Endodermal cell (in vitro differentiated cells): ENCODE measurements around the gene CEBPZOS. TPM values are rescaled to one million over a fixed set of nuclear protein-coding genes. Genes with fewer than 3 reads are reported as not detected.
"Not testable (repeated sequence)": the region's sequence is repeated elsewhere in the genome, so short reads cannot be mapped to it uniquely, and the experiment has no call there.

Experiments
- DNase-seq: peaks from one replicate; pipeline ENCODE4 v3.0.0-alpha.2; 2017
- H3K27ac ChIP-seq: 2 replicates; pipeline ENCODE4 v1.5.1; 2013; ENCODE audit warnings: mild to moderate bottlenecking, low read depth, low read length, moderate library complexity
- H3K27me3 ChIP-seq: 2 replicates; pipeline ENCODE4 v1.6.1; 2013; ENCODE audit warnings: mild to moderate bottlenecking, low read length, moderate library complexity; ENCODE audit not compliant: insufficient read depth, control insufficient read depth, poor library complexity, severe bottlenecking
- H3K36me3 ChIP-seq: 2 replicates; pipeline ENCODE4 v1.7.0; 2013; ENCODE audit warnings: mild to moderate bottlenecking, low read length, moderate library complexity; ENCODE audit not compliant: control insufficient read depth, insufficient read depth
- H3K4me1 ChIP-seq: one replicate; pipeline ENCODE4 v1.7.0; 2013; ENCODE audit warnings: low read length; ENCODE audit not compliant: control insufficient read depth, insufficient read depth
- H3K4me3 ChIP-seq: 2 replicates; pipeline ENCODE4 v1.5.1; 2013; ENCODE audit warnings: mild to moderate bottlenecking, low read length, moderate library complexity
- H3K9ac ChIP-seq: 2 replicates; pipeline ENCODE4 v1.6.1; 2013; ENCODE audit warnings: mild to moderate bottlenecking, low read length, moderate library complexity; ENCODE audit not compliant: poor library complexity, severe bottlenecking; ENCODE audit errors: extremely low read depth
- H3K9me3 ChIP-seq: 2 replicates; pipeline ENCODE4 v1.6.1; 2013; ENCODE audit warnings: mild to moderate bottlenecking, low read length, moderate library complexity; ENCODE audit not compliant: control insufficient read depth
- H3K27ac Mint-ChIP-seq: 2 replicates; pipeline ENCODE4 v1.8.0; 2020; ENCODE audit warnings: mixed read lengths
- H3K27me3 Mint-ChIP-seq: 2 replicates; pipeline ENCODE4 v1.8.0; 2021; ENCODE audit warnings: mild to moderate bottlenecking, mixed read lengths; ENCODE audit not compliant: insufficient read depth
- H3K36me3 Mint-ChIP-seq: 2 replicates; pipeline ENCODE4 v1.8.0; 2020; ENCODE audit warnings: low read depth, mixed read lengths
- H3K4me1 Mint-ChIP-seq: 2 replicates; pipeline ENCODE4 v1.8.0; 2020; ENCODE audit warnings: mixed read lengths
- H3K4me3 Mint-ChIP-seq: 2 replicates; pipeline ENCODE4 v1.8.0; 2020; ENCODE audit warnings: mild to moderate bottlenecking, moderate library complexity, mixed read lengths
- H3K9me3 Mint-ChIP-seq: 2 replicates; pipeline ENCODE4 v1.8.0; 2020; ENCODE audit warnings: mild to moderate bottlenecking, mixed read lengths
- CTCF ChIP-seq: fragments of 200-600 bp; sonication (generic); conservative IDR thresholded peaks from 2 replicates; pipeline ENCODE4 v1.5.0; 2021; ENCODE audit warnings: antibody characterized with exemption, mild to moderate bottlenecking
- WGBS, 2 experiments: methylation state at CpG; one replicate each; pipeline versions ENCODE4 v1.1.5 to v1.1.7; 2013; ENCODE audit warnings: missing lambda C conversion rate in 2 of 2, mixed read lengths in 1 of 2; ENCODE audit not compliant: insufficient coverage in 1 of 2, insufficient read length in 1 of 2; 5-methylcytosine and 5-hydroxymethylcytosine counted together
- total RNA-seq, 2 donors: library from RNA; stranded (reverse); fragmentation: NEBNext Ultra II Directional in 1 of 2; extraction: Animal tissue kit (Norgen Biotek cat#: 25700) in 1 of 2; gene quantifications; 2 replicates in 1 of 2; 3 replicates in 1 of 2; pipeline ENCODE4 v1.2.1, GENCODE V29; 2021

Gene CEBPZOS
- total RNA-seq, 2 donors from 2014 or later, result 4.4 to 11.8 TPM

DNA sequence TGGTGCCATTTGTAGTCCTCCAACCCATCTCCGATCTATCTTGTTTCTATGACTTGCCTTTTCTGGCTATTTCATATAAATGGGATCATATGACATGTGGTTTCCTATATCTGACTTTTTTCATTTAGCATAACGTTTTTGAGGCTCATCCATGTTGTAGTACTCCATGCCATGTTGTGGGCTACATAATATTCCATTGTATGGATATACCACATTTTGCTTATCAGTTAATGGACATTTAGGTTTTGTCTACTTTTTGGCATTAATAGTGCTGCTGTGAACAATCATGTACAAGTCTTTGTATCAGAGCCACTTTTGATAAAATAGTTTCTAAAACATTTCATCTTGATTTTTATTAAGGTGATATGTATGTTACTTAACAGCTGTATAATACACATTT is 7.4 kb downstream of the CEBPZOS start:
- Mint-ChIP-seq H3K4me1 (peaks cover 34% of the 10 kb centered on the region), H3K4me3 (no peak overlapping the region), H3K27me3 (no peaks in the 10 kb centered on the region), H3K9me3 (peaks cover 37% of the 10 kb centered on the region), H3K27ac (no peak overlapping the region), H3K36me3 (peaks cover 76% of the 10 kb centered on the region)
- Histone ChIP-seq H3K9me3 (peaks cover 47% of the 10 kb centered on the region), H3K4me1 (peaks cover 1% of the 10 kb centered on the region), H3K27me3 (no peaks in the 10 kb centered on the region), H3K4me3 (peak overlapping the region; percentile 62), H3K27ac (no peak overlapping the region), H3K9ac (no peak overlapping the region), H3K36me3 (peaks cover 65% of the 10 kb centered on the region)
- no peak for DNase-seq
- WGBS, 2 experiments, result 83 to 95% methylated on average over 1 to 2 of the region's 2 CpGs
- TF ChIP-seq CTCF, result no peak

DNA sequence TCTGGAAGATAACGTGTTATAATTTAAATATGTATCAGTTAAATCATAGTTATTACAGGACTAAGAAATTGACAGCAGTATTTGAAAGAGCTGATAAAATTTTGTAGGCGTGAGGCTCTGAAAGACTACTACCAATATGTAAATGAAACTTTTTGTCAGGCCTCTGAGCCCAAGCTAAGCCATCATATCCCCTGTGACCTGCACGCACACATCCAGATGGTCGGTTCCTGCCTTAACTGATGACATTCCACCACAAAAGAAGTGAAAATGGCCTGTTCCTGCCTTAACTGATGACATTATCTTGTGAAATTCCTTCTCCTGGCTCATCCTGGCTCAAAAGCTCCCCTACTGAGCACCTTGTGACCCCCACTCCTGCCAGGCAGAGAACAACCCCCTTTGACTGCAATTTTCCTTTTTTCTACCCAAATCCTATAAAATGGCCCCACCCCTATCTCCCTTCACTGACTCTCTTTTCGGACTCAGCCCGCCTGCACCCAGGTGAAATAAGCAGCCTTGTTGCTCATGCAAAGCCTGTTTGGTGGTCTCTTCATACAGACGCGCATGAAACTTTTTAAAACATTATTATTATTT is 8.9 kb downstream of the CEBPZOS start:
- Mint-ChIP-seq H3K36me3 (peaks cover 89% of the 10 kb centered on the region), H3K4me3 (peak overlapping the region; percentile 15), H3K9me3 (peaks cover 51% of the 10 kb centered on the region), H3K4me1 (peaks cover 28% of the 10 kb centered on the region), H3K27ac (peak overlapping the region; percentile 97)
- not testable (repeated sequence) for H3K27me3 ChIP-seq, H3K27me3 Mint-ChIP-seq, H3K27ac ChIP-seq, H3K9ac ChIP-seq, H3K4me1 ChIP-seq
- Histone ChIP-seq H3K36me3 (peaks cover 78% of the 10 kb centered on the region), H3K4me3 (peak overlapping the region; percentile 51), H3K9me3 (peaks cover 62% of the 10 kb centered on the region)
- DNase-seq, result peak; percentile 75
- 20 to 58% methylated on average over 3 to 7 of the region's 8 CpGs for WGBS, 2 experiments

- peak overlapping the region; percentile 51 for H3K4me3 ChIP-seq
- no peak overlapping the region for H3K27ac ChIP-seq
Measured at GRCh38 chr2:37205689-37206341, 9.5 kb downstream of the CEBPZOS start.

DNA sequence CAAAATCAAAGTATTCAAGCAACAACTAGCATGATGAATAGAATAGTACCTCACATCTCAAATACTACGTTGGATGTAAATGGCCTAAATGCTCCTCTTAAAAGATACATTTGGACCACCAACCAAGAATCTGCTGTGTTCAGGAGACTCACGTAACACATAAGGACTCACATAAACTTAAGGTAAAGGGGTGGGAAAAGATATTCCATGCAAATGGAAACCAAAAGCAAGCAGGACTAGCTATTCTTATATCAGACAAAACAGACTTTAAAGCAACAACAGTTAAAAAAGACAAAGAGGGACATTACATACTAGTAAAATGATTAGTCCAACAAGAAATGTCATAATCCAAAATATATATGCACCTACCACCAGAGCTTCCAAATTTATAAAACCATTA is 10.5 kb downstream of the CEBPZOS start:
- H3K9me3 Mint-ChIP-seq, result peaks cover 51% of the 10 kb centered on the region
- not testable (repeated sequence) for H3K4me1 ChIP-seq, H3K4me3 Mint-ChIP-seq, H3K4me3 ChIP-seq, H3K27me3 Mint-ChIP-seq, DNase-seq, H3K9ac ChIP-seq, H3K27me3 ChIP-seq, H3K27ac ChIP-seq
- WGBS, 2 experiments, result 95% methylated on average over 2 of the region's 2 CpGs; no CpG with 5 or more reads in 1 of the 2 experiments
- Histone ChIP-seq H3K9me3 (peaks cover 71% of the 10 kb centered on the region), H3K36me3 (peaks cover 78% of the 10 kb centered on the region)
- H3K27ac Mint-ChIP-seq, result peak overlapping the region; percentile 97
- peaks cover 91% of the 10 kb centered on the region for H3K36me3 Mint-ChIP-seq
- H3K4me1 Mint-ChIP-seq, result peaks cover 28% of the 10 kb centered on the region

More at GRCh38 chr2:37205689-37206341, 9.5 kb downstream of the CEBPZOS start:
- Mint-ChIP-seq H3K4me1 (peaks cover 28% of the 10 kb centered on the region), H3K4me3 (peak overlapping the region; percentile 15), H3K27ac (peak overlapping the region; percentile 97), H3K9me3 (peaks cover 51% of the 10 kb centered on the region), H3K27me3 (no peaks in the 10 kb centered on the region), H3K36me3 (peaks cover 89% of the 10 kb centered on the region)
- H3K9me3 ChIP-seq, result peaks cover 68% of the 10 kb centered on the region
- H3K36me3 ChIP-seq, result peaks cover 78% of the 10 kb centered on the region
- H3K27me3 ChIP-seq, result no peaks in the 10 kb centered on the region
- H3K4me1 ChIP-seq, result no peaks in the 10 kb centered on the region
- no peak for TF ChIP-seq CTCF
- peak; percentile 80 for DNase-seq
- 38 to 42% methylated on average over 3 to 5 of the region's 5 CpGs for WGBS, 2 experiments
- no peak overlapping the region for H3K9ac ChIP-seq
